ENCODE results near the gene MVB12B.
"Not testable (repeated sequence)": the region's sequence is repeated elsewhere in the genome, so short reads cannot be mapped to it uniquely, and the experiment has no call there.

Gene MVB12B

DNA sequence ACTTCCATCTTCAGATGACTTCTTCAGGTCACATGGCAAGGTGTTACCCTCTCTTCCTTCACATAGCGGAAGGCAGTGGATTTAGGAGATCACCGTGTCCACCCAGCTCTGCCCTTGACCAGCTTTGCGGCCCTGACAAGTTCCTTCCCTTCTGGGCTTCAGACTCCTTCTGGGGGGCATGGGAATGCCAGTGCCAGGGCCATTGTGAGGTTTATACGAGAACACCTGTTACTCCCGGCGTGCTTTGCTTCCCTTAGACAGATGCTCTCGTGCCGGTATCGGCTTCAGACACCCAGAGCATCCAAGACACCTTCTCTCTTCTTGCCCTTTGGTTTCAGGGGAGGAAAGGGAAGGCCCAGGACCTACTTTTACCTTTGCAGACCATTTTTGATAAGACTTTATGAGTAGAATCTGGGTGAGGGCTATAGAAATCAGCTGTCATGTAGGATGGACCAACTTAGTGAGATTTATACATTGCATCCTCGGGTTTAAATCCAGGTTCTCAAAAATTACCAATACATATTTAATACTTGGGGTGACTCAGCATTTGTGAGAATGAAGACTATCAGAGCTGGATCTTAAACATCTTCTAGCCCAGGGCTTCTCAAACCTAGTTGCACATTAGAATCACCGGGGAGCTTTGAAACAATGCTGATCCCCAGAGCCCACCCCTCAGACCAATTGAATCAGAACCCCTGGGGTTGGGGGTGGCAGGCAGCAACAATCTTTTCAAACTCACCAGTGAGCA is 138.2 kb downstream of the MVB12B start:
- intact Hi-C loops (cut with micrococcal nuclease): no loop called here

DNA sequence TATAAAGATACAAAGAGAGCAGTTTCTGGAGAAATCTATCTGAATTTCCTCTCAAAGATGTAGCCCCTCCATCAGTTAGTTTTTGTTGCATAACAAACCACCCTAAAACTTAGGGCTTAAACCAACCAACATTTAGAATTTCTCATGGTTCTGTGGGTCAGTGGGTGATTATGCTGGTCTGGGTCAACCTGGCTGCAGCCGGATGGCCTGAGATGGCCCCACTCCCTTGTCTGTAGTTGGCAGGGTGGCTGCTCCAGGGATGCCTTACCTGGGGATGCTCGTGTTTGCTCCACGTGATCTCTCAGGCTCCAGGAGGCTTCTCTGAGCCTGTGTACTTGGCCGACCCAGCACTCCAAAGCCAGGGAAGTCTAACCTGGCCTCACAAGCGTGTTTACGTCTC is 139.3 kb downstream of the MVB12B start:
- Mint-ChIP-seq H3K27ac (no peak overlapping the region), H3K36me3 (ENCODE audit: low read depth) (peaks cover 67% of the 10 kb centered on the region), H3K4me1 (ENCODE audit: low read depth) (peaks cover 53% of the 10 kb centered on the region), H3K27me3 (peaks cover 5% of the 10 kb centered on the region), H3K9me3 (no peaks in the 10 kb centered on the region), H3K4me3 (no peak overlapping the region)
- intact Hi-C loops (cut with micrococcal nuclease): no loop called here

More for the DNA sequence above, 138.2 kb downstream of the MVB12B start:
- Mint-ChIP-seq H3K4me3 (no peak overlapping the region), H3K36me3 (ENCODE audit: low read depth) (peaks cover 78% of the 10 kb centered on the region), H3K4me1 (ENCODE audit: low read depth) (peaks cover 44% of the 10 kb centered on the region), H3K27me3 (peaks cover 5% of the 10 kb centered on the region), H3K9me3 (no peaks in the 10 kb centered on the region), H3K27ac (no peak overlapping the region)

DNA sequence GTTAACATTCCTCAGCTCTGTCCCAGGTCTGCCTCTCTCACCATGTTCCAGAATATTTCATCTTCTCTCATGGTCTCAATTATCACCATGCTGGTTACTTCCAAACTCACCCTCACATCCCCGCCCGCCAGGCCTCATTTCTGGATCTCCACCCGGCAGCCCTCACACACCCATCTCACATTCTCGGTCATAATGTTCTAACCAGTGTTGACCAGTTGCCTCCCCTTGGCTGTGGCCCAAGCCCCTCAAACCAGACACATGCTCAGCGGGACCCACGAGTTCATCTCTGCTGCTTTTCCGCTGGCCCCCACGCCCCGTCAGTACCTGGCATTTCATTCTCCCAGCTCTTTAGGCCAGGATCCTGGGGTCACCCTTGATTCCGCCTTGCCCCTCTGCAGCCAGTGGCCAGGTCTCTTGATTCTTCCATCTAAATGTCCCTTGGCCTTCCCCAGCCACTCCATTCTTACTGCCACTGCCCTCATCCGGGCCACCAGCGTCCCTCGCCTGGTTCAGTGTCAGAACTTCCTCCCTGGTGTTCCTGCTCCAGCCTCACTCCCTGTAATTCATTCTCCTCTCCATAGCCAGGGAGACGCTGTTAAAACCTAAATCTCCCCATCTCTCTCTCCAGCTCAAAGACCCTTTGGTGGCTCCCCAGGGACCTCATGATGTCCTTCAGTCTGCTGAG is 141.7 kb downstream of the MVB12B start:
- intact Hi-C loops (cut with micrococcal nuclease): no loop called here

DNA sequence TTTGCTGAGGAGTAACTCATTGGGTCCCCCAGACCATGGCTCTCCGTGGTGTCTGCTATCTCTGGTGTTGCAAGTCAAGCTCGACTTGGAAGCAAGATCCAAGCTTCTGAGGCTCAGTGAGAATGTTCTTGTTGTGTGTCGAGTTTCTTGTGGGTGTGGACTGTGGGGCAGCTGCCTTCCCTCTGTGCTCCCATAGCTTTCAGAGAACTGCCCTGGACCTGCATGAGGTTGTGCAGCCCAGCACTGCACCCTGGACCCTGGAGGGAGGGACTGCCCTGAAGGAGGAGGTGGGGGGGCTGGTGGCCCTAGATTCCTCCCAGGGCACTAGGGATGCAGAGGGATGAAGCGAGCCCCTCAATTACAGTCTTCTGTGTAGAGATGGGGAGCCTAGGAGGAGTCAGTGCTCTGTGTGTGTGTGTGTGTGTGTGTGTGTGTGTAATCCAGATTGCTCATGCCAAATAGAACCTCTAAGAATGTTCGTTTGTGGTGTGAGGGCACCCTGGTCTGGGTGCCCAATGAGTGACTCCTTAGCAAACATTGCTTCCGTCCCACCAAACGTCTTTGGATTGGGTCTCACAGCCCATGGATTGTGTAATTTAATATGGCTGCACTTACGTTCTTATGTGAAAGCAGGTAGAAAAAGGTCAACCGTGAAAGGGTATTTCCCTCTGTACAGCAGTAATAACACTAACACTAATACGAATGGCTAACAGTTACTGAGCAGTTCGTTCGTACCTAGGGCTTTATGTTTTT is 143.8 kb downstream of the MVB12B start:
- Mint-ChIP-seq H3K27ac (peak overlapping the region; percentile 86), H3K4me1 (ENCODE audit: low read depth) (peaks cover 85% of the 10 kb centered on the region), H3K27me3 (peaks cover 14% of the 10 kb centered on the region), H3K9me3 (no peaks in the 10 kb centered on the region), H3K4me3 (peak overlapping the region; percentile 33), H3K36me3 (ENCODE audit: low read depth) (peaks cover 69% of the 10 kb centered on the region)
- intact Hi-C loops (cut with micrococcal nuclease): no loop called here

More for the DNA sequence above, 141.7 kb downstream of the MVB12B start:
- H3K27me3 Mint-ChIP-seq: peaks cover 5% of the 10 kb centered on the region
- H3K36me3 Mint-ChIP-seq (ENCODE audit: low read depth): peaks cover 59% of the 10 kb centered on the region
- H3K27ac Mint-ChIP-seq: peak overlapping the region; percentile 86
- no peak overlapping the region for H3K4me3 Mint-ChIP-seq
- H3K9me3 Mint-ChIP-seq: no peaks in the 10 kb centered on the region
- H3K4me1 Mint-ChIP-seq (ENCODE audit: low read depth): peaks cover 76% of the 10 kb centered on the region

DNA sequence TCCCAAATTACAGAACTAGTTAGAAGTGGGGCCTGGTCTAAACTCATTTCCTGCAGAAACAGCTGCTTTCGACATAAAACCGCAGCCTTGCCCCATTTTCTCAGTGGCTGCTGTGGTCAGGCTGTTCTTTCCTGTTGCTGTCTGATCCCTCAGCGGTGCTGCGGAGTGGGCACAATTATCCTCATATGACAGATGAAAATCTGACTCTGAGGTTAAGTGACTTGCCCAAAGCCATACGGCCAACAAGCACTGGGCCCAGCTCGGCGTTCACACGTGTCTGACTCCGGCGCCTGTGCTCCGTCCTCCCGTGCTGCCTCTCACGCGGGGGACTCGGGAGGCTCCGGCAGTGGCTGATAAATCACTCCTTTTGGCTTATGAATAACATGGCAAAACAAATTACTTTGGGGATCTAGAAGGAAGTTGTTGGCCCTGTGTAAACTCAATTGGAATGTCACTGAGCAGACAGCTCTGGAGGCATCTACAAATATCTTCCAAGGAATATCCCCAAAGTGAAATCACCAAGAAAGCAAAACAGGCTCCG is 144.5 kb downstream of the MVB12B start:
- H3K4me3 Mint-ChIP-seq: peak overlapping the region; percentile 49
- H3K4me1 Mint-ChIP-seq (ENCODE audit: low read depth): peaks cover 93% of the 10 kb centered on the region
- intact Hi-C loops (cut with micrococcal nuclease): no loop called here

DNA sequence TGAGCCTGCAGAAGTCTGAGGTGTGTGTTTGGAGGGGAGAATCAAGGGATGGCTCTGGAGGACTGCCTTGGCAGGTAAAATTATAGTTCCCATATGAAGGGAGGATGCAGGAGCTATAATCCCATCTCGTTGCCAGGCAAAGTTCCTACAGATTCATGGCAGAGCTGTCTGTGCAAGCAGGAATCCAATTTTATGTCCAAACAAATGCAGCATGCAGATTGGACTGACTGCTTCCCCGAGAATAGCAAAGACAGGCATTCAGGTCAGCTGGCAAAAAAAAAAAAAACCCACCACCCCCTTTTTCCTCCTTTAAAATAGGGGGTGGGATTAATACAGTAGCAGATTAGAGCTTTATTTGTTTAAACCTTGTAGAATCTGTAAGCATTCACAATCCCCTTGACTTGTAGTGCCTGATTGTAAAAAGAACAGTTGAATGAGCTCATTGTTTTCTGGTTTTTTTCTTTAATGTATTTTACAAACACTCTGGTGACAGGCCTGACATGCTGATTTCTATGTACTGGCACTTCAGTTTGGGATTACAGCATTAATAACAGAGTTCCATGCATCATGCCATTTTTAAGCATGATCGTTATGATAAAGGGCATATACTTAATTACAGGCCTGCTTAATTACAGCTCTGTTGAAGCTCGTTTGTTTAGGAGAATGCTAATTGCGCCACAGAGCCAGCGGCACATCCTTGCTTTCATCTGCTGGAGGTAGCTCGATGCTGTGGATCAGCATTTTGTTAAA is 145.7 kb downstream of the MVB12B start:
- peak overlapping the region; percentile 86 for H3K27ac Mint-ChIP-seq
- peaks cover 14% of the 10 kb centered on the region for H3K27me3 Mint-ChIP-seq
- H3K4me3 Mint-ChIP-seq: no peak overlapping the region
- peaks cover 88% of the 10 kb centered on the region for H3K4me1 Mint-ChIP-seq (ENCODE audit: low read depth)
- intact Hi-C loops (cut with micrococcal nuclease): no loop called here
- peaks cover 72% of the 10 kb centered on the region for H3K36me3 Mint-ChIP-seq (ENCODE audit: low read depth)
- H3K9me3 Mint-ChIP-seq: no peaks in the 10 kb centered on the region

More for the DNA sequence above, 144.5 kb downstream of the MVB12B start:
- H3K27ac Mint-ChIP-seq: peak overlapping the region; percentile 86
- no peaks in the 10 kb centered on the region for H3K9me3 Mint-ChIP-seq
- H3K27me3 Mint-ChIP-seq: peaks cover 14% of the 10 kb centered on the region
- peaks cover 71% of the 10 kb centered on the region for H3K36me3 Mint-ChIP-seq (ENCODE audit: low read depth)

DNA sequence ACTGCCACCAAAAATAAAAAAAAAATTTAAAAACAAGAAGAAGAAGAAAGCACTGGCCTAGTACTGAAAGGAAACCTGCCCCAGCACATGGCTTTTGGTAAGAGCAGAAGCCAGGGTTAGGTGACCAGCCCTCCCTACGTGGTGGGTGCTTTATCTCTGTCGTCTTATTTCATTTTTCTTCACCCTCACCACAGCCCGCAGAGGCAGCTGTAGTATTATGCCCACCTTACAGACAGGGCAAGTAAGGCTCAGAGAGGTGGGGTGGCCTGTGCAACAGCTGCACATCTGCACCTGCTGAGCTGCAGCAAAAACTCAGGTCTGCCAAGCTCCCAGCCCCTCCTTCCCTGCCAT is 146.3 kb downstream of the MVB12B start:
- peaks cover 72% of the 10 kb centered on the region for H3K36me3 Mint-ChIP-seq (ENCODE audit: low read depth)
- H3K27me3 Mint-ChIP-seq: peaks cover 14% of the 10 kb centered on the region
- H3K4me3 Mint-ChIP-seq: no peak overlapping the region
- intact Hi-C loops (cut with micrococcal nuclease): no loop called here
- H3K9me3 Mint-ChIP-seq: no peaks in the 10 kb centered on the region
- peak overlapping the region; percentile 86 for H3K27ac Mint-ChIP-seq
- peaks cover 82% of the 10 kb centered on the region for H3K4me1 Mint-ChIP-seq (ENCODE audit: low read depth)

DNA sequence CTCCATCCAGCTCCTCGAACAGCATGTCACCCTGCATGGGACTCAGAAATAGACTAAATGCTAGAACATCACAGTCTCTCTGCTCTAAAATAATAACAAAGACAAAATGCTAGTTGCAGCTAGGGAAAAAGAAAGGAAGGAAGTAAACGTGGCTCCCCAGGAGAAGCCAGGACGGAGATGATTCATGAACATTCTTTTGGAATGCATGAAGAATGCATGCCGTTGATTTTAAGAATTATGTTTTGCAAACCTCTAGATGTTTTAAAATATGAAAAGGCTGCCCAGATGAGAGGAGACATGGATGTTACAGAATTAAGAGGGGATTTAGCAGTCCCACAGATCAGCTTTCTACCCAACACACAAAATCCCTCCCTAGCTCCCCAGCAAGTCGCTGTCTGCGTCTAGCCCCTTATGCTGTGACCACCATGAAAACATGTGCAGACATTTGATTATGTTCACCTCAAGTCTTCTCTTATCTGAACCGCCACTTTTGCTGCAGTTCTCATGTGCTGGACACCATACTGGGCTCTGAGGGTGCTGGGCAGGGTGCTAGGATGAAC is 147.7 kb downstream of the MVB12B start:
- peaks cover 72% of the 10 kb centered on the region for H3K36me3 Mint-ChIP-seq (ENCODE audit: low read depth)
- peaks cover 9% of the 10 kb centered on the region for H3K27me3 Mint-ChIP-seq
- peaks cover 75% of the 10 kb centered on the region for H3K4me1 Mint-ChIP-seq (ENCODE audit: low read depth)
- H3K4me3 Mint-ChIP-seq: no peak overlapping the region
- no peaks in the 10 kb centered on the region for H3K9me3 Mint-ChIP-seq
- no peak overlapping the region for H3K27ac Mint-ChIP-seq
- intact Hi-C loops (cut with micrococcal nuclease): no loop called here

DNA sequence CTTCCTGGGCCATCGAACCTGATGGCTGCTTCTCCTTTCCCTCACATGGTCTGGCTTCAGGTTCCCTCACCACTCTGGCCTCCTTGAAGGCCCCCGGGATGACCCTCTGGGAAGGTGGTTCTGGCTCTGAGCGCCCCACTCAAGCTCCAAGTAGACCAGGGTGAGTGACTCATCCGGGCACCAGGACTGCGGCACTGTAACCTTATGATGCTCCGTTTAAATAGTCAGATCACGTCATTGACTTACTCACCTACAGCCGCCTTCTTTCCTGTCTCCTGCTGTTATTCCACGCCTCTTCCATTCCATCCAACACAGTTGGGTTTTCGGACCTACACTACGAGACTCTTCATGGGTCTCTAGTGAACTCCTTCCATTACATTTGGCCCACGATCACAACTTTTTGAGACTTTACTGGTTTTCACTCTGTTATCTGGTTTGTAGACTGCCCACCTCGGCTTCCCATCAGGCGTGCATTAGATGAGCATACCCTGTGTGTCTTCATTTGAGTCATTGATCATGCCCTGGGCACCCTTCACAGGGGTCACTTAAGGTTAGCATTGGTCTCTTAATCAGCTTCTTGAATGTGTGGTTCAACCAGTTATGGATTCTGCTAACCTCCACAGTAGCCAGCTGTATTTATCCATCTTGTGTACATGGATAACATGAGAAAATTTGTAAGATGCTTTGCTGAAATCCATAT is 148.3 kb downstream of the MVB12B start:
- H3K4me1 Mint-ChIP-seq (ENCODE audit: low read depth): peaks cover 75% of the 10 kb centered on the region
- intact Hi-C loops (cut with micrococcal nuclease): no loop called here
- H3K9me3 Mint-ChIP-seq: no peaks in the 10 kb centered on the region
- peak overlapping the region; percentile 56 for H3K27ac Mint-ChIP-seq
- peaks cover 75% of the 10 kb centered on the region for H3K36me3 Mint-ChIP-seq (ENCODE audit: low read depth)
- no peak overlapping the region for H3K4me3 Mint-ChIP-seq
- peaks cover 11% of the 10 kb centered on the region for H3K27me3 Mint-ChIP-seq

DNA sequence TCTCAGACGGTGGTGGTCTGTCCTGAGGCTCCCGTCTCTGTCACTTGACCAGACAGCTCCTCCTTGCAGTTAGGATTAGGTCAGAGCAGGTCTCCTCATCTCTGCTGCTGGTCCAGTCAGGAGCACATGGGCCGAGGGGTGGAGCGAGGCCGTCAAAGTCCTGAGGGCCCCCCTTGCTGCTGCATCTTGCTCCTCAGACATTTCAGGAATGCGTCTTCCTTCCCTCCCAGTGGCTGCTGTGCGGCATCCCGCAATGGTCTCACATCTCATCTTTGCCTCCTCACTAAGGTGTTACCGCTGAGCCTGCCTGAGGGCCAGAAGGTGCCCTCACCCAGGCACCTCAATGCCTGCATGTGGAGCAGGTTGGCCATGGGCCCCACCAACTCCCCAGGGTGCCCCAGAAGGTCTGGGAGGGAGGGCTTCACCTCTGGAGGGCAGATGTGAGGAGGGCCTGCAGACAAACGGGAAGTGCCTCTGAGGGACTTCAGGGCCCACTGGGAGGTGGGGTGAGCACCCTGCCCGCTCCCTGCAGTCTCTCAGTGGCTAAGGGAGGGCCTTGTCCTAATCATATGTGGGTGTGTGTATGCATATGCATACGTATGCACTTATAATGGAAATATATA is 149.4 kb downstream of the MVB12B start:
- peak overlapping the region; percentile 56 for H3K27ac Mint-ChIP-seq
- peaks cover 73% of the 10 kb centered on the region for H3K4me1 Mint-ChIP-seq (ENCODE audit: low read depth)

DNA sequence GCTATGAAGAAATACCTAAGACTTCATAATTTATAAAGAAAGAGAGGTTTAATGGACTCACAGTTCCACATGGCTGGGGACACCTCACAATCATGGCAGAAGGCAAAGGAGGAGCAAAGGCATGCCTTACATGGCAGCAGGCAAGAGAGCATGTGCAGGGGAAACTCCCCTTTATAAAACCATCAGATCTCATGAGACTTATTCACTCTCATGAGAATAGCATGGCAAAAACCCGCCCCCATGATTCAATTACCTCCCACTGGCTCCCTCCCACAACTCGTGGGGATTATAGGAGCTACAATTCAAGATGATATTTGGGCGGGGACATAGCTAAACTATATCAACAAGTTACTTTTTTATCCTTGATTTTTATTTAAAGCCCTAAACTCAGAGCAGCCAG is 150.8 kb downstream of the MVB12B start:
- Mint-ChIP-seq H3K27me3 (peaks cover 21% of the 10 kb centered on the region), H3K4me1 (ENCODE audit: low read depth) (peaks cover 63% of the 10 kb centered on the region), H3K36me3 (ENCODE audit: low read depth) (peaks cover 94% of the 10 kb centered on the region)
- intact Hi-C loops (cut with micrococcal nuclease); H3K4me3 Mint-ChIP-seq; H3K9me3 Mint-ChIP-seq; H3K27ac Mint-ChIP-seq: not testable (repeated sequence)

More for the DNA sequence above, 149.4 kb downstream of the MVB12B start:
- H3K36me3 Mint-ChIP-seq (ENCODE audit: low read depth): peaks cover 86% of the 10 kb centered on the region
- intact Hi-C loops (cut with micrococcal nuclease): no loop called here
- peaks cover 14% of the 10 kb centered on the region for H3K27me3 Mint-ChIP-seq
- no peaks in the 10 kb centered on the region for H3K9me3 Mint-ChIP-seq
- H3K4me3 Mint-ChIP-seq: no peak overlapping the region

DNA sequence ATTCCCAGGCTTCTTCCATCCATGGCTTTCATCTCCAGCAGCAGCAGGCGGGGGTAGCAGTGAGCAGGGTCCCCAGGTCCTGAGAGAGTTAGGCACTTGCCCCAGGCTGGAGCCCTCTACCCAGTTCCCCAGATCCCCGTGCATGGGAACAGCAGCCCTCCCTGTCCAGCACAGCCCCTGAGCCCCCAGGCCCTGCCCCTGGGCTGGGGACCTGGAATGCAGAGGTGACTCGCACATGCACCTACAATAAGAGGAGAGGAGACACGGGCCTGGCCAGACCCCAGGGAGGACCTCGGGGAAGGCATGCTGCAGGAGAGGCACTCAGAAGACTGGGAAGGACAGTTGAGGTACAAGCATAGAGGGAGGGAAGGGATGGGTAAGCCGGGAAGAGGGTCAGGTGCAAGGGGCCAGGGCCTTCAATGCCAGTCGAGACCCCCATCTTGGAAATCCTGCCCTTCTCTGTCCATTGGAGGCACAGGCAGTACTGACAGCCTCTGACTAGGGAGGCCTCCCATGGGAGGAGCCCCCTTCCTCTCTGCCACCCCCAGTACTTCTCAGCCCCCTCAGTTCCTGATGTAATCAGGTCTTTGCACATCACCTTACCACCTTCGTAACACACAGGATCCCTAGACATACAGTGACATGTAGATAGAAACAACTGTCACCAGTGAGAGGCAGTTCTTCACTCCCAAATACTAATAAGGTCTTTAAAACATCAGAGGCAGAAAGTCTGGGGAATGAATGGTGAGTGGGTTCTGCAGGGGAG is 151.8 kb downstream of the MVB12B start:
- Mint-ChIP-seq H3K4me3 (no peak overlapping the region), H3K27me3 (peaks cover 22% of the 10 kb centered on the region), H3K36me3 (ENCODE audit: low read depth) (peaks cover 98% of the 10 kb centered on the region), H3K9me3 (no peaks in the 10 kb centered on the region), H3K4me1 (ENCODE audit: low read depth) (peaks cover 58% of the 10 kb centered on the region), H3K27ac (no peak overlapping the region)
- intact Hi-C loops (cut with micrococcal nuclease): no loop called here
